Fibroblast of pulmonary artery (primary cell): ENCODE measurements around the gene INPP4B.

Experiments
- DNase-seq: peaks from one replicate; pipeline ENCODE4 v3.0.0-alpha.2; 2010; ENCODE audit warnings: low read depth
- H3K4me3 ChIP-seq: replicated peaks from 2 replicates; pipeline ENCODE4 v1.5.1; 2011; ENCODE audit warnings: low read depth, mild to moderate bottlenecking, control low read depth, low read length, moderate library complexity
- CTCF ChIP-seq: IDR thresholded peaks from 2 replicates; pipeline ENCODE4 v1.5.1; 2011; ENCODE audit warnings: mild to moderate bottlenecking, control low read depth, low read length, inconsistent platforms; ENCODE audit errors: missing control alignments

Gene INPP4B

GRCh38 chr4:142311916-142312315, 534.2 kb downstream of the INPP4B start:
- TF ChIP-seq CTCF = no peak
- no peak for DNase-seq

DNA sequence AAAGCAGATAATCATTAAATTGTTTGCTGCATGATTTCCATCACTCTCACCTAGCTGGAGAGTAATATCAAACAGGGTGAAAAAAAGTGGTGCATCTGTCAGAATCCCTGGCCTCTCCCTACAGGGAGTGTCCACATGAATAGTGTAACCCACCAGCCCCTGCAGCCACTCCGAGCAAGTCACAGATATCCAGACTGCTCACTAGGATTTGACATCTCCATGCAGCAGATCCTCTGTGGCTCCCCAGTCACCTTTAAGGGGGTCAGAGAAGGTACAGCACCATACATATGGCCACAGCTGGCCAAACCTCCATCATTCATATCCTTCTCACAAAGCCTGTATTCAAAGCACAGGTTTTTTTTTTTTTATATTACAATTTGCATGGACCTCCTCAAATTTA, 536.3 kb downstream of the INPP4B start:
- TF ChIP-seq CTCF = no peak
- DNase-seq = no peak
- H3K4me3 ChIP-seq = no peak overlapping the region

More at GRCh38 chr4:142311916-142312315, 534.2 kb downstream of the INPP4B start:
- H3K4me3 ChIP-seq = no peak overlapping the region

DNA sequence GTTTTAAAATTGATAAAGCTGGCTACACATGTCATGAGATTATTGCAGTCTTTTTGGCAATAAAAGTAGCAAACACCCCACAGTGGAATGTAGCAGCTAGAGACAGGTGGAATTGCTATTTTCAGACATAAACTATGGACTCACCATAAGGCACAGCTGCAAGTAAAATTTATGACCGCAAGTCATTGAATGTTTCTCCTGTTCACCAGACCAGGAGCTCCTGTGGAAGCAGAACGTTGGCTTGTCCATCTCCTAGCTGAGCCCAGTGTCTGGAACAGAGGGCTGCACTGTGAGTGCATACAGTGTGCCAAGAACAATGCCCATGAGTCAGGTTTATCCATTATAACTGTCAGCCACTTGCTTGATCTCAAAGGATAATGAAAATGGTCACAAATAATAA, 538.2 kb downstream of the INPP4B start:
- H3K4me3 ChIP-seq = no peak overlapping the region
- no peak for DNase-seq
- TF ChIP-seq CTCF = no peak

DNA sequence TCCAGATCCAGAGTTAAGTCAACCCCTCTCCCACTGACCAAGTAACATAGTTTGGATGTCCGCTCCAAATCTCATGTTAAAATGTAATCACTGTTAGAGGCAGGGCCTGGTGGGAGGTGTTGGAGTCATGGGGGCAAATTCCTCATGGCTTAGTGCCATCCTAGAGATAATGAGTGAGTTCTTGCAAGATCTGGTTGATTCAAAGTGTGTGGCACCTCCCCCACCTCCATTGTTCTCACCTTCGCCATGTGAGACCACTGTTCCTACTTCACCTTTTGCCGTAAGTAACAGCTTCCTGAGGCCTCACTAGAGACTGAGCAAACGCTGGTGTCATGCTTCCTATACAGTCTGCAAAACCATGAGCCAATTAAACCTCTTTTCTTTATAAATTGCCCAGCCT, 548.8 kb downstream of the INPP4B start:
- no peak for DNase-seq
- TF ChIP-seq CTCF = no peak

DNA sequence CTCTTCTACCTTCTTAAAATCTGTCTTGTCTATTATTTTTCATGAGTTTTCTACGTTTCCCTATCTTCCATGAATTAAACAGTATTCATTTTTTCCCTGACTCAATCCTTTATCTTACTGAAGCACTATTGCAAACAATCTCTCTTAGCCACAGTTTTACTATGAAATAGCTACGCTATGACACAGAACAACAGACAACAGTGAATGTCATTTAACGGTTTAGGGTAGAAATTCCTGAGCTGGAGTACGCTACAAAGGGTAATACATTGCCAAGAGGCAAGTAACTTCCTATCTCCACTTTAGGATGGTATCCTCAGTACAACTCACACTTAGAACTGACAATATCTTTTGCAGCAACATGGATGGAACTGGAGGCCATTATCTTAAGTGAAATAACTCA, 552.6 kb downstream of the INPP4B start:
- no peak for TF ChIP-seq CTCF
- peak; percentile 58 for DNase-seq
- H3K4me3 ChIP-seq = no peak overlapping the region

More for the DNA sequence above, 548.8 kb downstream of the INPP4B start:
- H3K4me3 ChIP-seq = no peak overlapping the region

- TF ChIP-seq CTCF = no peak
- H3K4me3 ChIP-seq = no peak overlapping the region
- peak; percentile 26 for DNase-seq
These were observed 553.9 kb downstream of the INPP4B start for GRCh38 chr4:142292231-142292630.

DNA sequence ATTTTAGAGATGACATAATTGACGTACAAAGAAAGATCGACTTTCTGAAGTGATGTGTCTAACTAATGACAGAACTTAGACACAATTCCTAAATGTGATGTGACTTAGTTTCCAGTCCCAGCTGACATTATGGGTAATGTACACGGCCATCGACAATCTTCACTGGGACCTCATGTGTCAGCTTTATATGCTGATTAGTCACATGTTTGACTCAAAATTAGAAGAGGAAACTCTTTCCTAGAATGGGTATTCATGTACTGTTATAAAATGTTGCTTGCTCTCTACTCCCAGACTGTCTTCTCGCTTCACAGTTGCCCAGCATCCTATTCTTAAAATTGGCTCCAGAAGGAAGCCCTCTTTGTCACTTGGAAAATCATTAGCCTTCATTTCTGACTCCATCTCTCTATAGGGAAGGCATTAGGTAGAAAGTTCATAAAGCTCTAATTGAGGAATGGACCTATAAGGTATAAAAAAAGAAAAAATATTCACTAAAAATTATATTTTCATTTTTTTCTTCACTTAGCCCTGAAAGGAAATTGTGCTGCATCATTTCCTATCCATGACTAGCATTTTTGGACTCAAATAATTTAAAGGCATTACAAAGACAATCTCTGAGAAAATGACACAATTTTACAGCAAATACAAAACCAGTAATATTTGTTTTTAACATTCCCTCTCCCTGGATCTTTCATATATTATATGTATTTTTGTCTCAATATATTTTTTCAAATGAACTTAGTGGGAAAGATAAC, 554.6 kb downstream of the INPP4B start:
- DNase-seq = no peak
- TF ChIP-seq CTCF = no peak
- H3K4me3 ChIP-seq = no peak overlapping the region
